NCI-H2029 treated with DMSO at 0.1 percent for 48 hours (cell line): ENCODE data around the gene ARPC4.
"Not testable (repeated sequence)": the region's sequence is repeated elsewhere in the genome, so short reads cannot be mapped to it uniquely, and the experiment has no call there.

Source experiments
- DNase-seq: peaks from one replicate; lab custom pipeline; 2025; lab: John Stamatoyannopoulos, UW

ARPC4 gene

GRCh38 chr3:9820946-9821345 is 28.1 kb downstream of the ARPC4 start:
- no peak for DNase-seq

- no peak for DNase-seq
Observed at GRCh38 chr3:9825451-9826040, 32.7 kb downstream of the ARPC4 start.

- no peak for DNase-seq
Observed at GRCh38 chr3:9826815-9827573, 34.1 kb downstream of the ARPC4 start.

GRCh38 chr3:9828801-9829755 is 36.2 kb downstream of the ARPC4 start:
- DNase-seq: no peak

- DNase-seq: no peak
Observed at GRCh38 chr3:9831253-9831652, 38.4 kb downstream of the ARPC4 start.

- DNase-seq: no peak
Observed at GRCh38 chr3:9833078-9833477, 40.2 kb downstream of the ARPC4 start.

GRCh38 chr3:9834520-9835380 is 41.9 kb downstream of the ARPC4 start:
- DNase-seq: no peak

- no peak for DNase-seq
Observed at GRCh38 chr3:9837701-9838582, 45.1 kb downstream of the ARPC4 start.

GRCh38 chr3:9838856-9839255 is 46.0 kb downstream of the ARPC4 start:
- no peak for DNase-seq

GRCh38 chr3:9841015-9841414 is 48.1 kb downstream of the ARPC4 start:
- DNase-seq: no peak

- DNase-seq: peak; percentile 94
Observed at GRCh38 chr3:9843715-9844438, 51.0 kb downstream of the ARPC4 start, which contains the start of gene RPUSD3. Gene RPUSD3, minus strand, starts transcription at chr3:9844008. Its CDS starts 18 bp downstream, at chr3:9843990.

GRCh38 chr3:9846231-9846630 is 53.3 kb downstream of the ARPC4 start:
- DNase-seq: no peak

- no peak for DNase-seq
Observed at GRCh38 chr3:9846931-9847488, 54.1 kb downstream of the ARPC4 start.

- not testable (repeated sequence) for DNase-seq
Observed at GRCh38 chr3:9847870-9848269, 55.0 kb downstream of the ARPC4 start.

- not testable (repeated sequence) for DNase-seq
Observed at GRCh38 chr3:9848860-9849259, 56.0 kb downstream of the ARPC4 start.

- DNase-seq: not testable (repeated sequence)
Observed at GRCh38 chr3:9851383-9851782, 58.5 kb downstream of the ARPC4 start.

GRCh38 chr3:9851926-9852325 is 59.0 kb downstream of the ARPC4 start:
- DNase-seq: not testable (repeated sequence)

- no peak for DNase-seq
Observed at GRCh38 chr3:9852528-9852927, 59.6 kb downstream of the ARPC4 start.

GRCh38 chr3:9854291-9854940 is 61.5 kb downstream of the ARPC4 start:
- DNase-seq: peak; percentile 28
